Keratinocyte (primary cell): ENCODE results near the gene B3GLCT. TPM values are rescaled to one million over a fixed set of nuclear protein-coding genes. Genes with fewer than 3 reads are reported as not detected.
"Not testable (repeated sequence)": the region's sequence is repeated elsewhere in the genome, so short reads cannot be mapped to it uniquely, and the experiment has no call there.

Experiments used
- DNase-seq: peaks from one replicate; pipeline ENCODE4 v3.0.0-alpha.2; 2011; ENCODE audit warnings: low read depth, missing footprints, low spot score
- FAIRE-seq: peaks from 2 replicates; lab custom pipeline; 2011; peaks lifted over from hg19 to GRCh38; lab: Jason Lieb, UNC
- H2AFZ ChIP-seq: 2 replicates; pipeline ENCODE4 v1.6.0; 2012; ENCODE audit warnings: low read length, control low read depth, inconsistent platforms; ENCODE audit not compliant: control insufficient read depth
- H3K27ac ChIP-seq: 2 replicates; pipeline ENCODE4 v1.5.1; 2011; ENCODE audit warnings: low read length; ENCODE audit not compliant: control insufficient read depth, insufficient read depth
- H3K27me3 ChIP-seq: 3 replicates; pipeline ENCODE4 v1.6.0; 2011; ENCODE audit warnings: low read length; ENCODE audit not compliant: control insufficient read depth, insufficient read depth; ENCODE audit errors: extremely low read depth
- H3K36me3 ChIP-seq, 2 experiments: 2 replicates in 1 of 2; 3 replicates in 1 of 2; pipeline ENCODE4 v1.5.1; 2011; ENCODE audit warnings: low read length in 2 of 2, mild to moderate bottlenecking in 1 of 2; ENCODE audit not compliant: control insufficient read depth in 2 of 2, insufficient read depth in 2 of 2; ENCODE audit errors: extremely low read depth in 1 of 2
- H3K4me1 ChIP-seq: 3 replicates; pipeline ENCODE4 v1.5.1; 2011; ENCODE audit warnings: low read length; ENCODE audit not compliant: control insufficient read depth, insufficient read depth; ENCODE audit errors: extremely low read depth
- H3K4me2 ChIP-seq: 3 replicates; pipeline ENCODE4 v1.6.0; 2011; ENCODE audit warnings: low read depth, low read length; ENCODE audit not compliant: control insufficient read depth, insufficient read depth; ENCODE audit errors: extremely low read depth
- H3K4me3 ChIP-seq, 3 experiments: fragments of 200-600 bp in 1 of 3; sonication (generic) in 1 of 3; 2 replicates in 2 of 3; 3 replicates in 1 of 3; pipeline ENCODE4 v1.5.1; 2011 to 2016; ENCODE audit warnings: low read length in 3 of 3, mild to moderate bottlenecking in 3 of 3, control low read depth in 2 of 3, inconsistent platforms in 1 of 3, low read depth in 1 of 3, mixed read lengths in 1 of 3, mixed run types in 1 of 3, moderate library complexity in 1 of 3; ENCODE audit not compliant: control insufficient read depth in 2 of 3, insufficient read depth in 2 of 3; ENCODE audit errors: extremely low read depth in 1 of 3
- H3K79me2 ChIP-seq: 2 replicates; pipeline ENCODE4 v1.6.0; 2012; ENCODE audit warnings: low read length; ENCODE audit not compliant: control insufficient read depth, insufficient read depth
- H3K9ac ChIP-seq: 3 replicates; pipeline ENCODE4 v1.6.0; 2011; ENCODE audit warnings: low read length; ENCODE audit not compliant: control insufficient read depth, insufficient read depth; ENCODE audit errors: extremely low read depth
- H3K9me1 ChIP-seq: 3 replicates; pipeline ENCODE4 v1.6.0; 2011; ENCODE audit warnings: low read length; ENCODE audit not compliant: control insufficient read depth, insufficient read depth; ENCODE audit errors: extremely low read depth
- H3K9me3 ChIP-seq: 2 replicates; pipeline ENCODE4 v1.5.1; 2012; ENCODE audit warnings: low read depth, low read length; ENCODE audit not compliant: control insufficient read depth
- H4K20me1 ChIP-seq: 3 replicates; pipeline ENCODE4 v1.6.0; 2011; ENCODE audit warnings: low read length; ENCODE audit not compliant: control insufficient read depth, insufficient read depth; ENCODE audit errors: extremely low read depth
- CTCF ChIP-seq, 3 experiments: IDR thresholded peaks in 1 of 3; conservative IDR thresholded peaks in 1 of 3; optimal IDR thresholded peaks in 1 of 3; 2 replicates in 2 of 3; 3 replicates in 1 of 3; pipeline versions ENCODE3 to v1.5.1; 2011; ENCODE audit warnings: low read length in 3 of 3, mild to moderate bottlenecking in 3 of 3, moderate library complexity in 2 of 3, control low read depth in 1 of 3, inconsistent platforms in 1 of 3; ENCODE audit not compliant: insufficient read depth in 2 of 3; ENCODE audit errors: extremely low read depth in 1 of 3
- EZH2 ChIP-seq: IDR thresholded peaks from one replicate; pipeline ENCODE4 v1.6.1; 2012; ENCODE audit warnings: inconsistent platforms, mild to moderate bottlenecking, low read length, moderate library complexity
- dilution Hi-C: fragments of 300-500 bp; cut with MboI; formaldehyde crosslinking; loops from one replicate; pipeline ENCODE4 v1.7.0; 2020; ENCODE audit warnings: low sequenced_read_pairs; ENCODE audit not compliant: extremely low pct_ligation_motif_present
- polyA plus RNA-seq, 5 experiments: library from polyadenylated mRNA; depleted of rRNA in 3 of 5; stranded (reverse) in 3 of 5; stranded (forward) in 1 of 5; unstranded in 1 of 5; fragments of >200 nt; gene quantifications; 1 replicate in 1 of 5; 2 replicates in 3 of 5; 3 replicates in 1 of 5; pipeline versions ENCODE4 v1.2.1 to v1.2.3, GENCODE V29; 2011 to 2012; ENCODE audit warnings: missing spikeins in 2 of 5, low read depth in 1 of 5, low replicate concordance in 1 of 5

Gene B3GLCT
- polyA plus RNA-seq, 1 donor (not counting 4 experiments of a cell fraction or from before 2014, with no cell fraction given): 4.4 TPM

GRCh38 chr13:31174018-31174417 lies 25.8 kb upstream of the B3GLCT start:
- Histone ChIP-seq H4K20me1 (no peaks in the 10 kb centered on the region), H3K9me1 (no peaks in the 10 kb centered on the region), H3K9me3 (no peaks in the 10 kb centered on the region), H3K4me2 (no peak overlapping the region), H3K79me2 (no peaks in the 10 kb centered on the region), H3K27me3 (no peaks in the 10 kb centered on the region), H3K27ac (no peak overlapping the region), H3K4me3 (no peak overlapping the region), H2AFZ (no peak overlapping the region), H3K36me3 (no peaks in the 10 kb centered on the region), H3K9ac (no peak overlapping the region), H3K4me1 (peaks cover 20% of the 10 kb centered on the region)
- no peak for DNase-seq
- dilution Hi-C loops: no loop called here
- FAIRE-seq: no peak
- TF ChIP-seq CTCF (optimal IDR thresholded peaks at IDR 0.05 in 1 of 3, IDR thresholded peaks at IDR 0.05 in 1 of 3, conservative IDR thresholded peaks at IDR 0.05 in 1 of 3; ENCODE audit: extremely low read depth in 1 of 3, insufficient read depth in 2 of 3, low read length in 3 of 3): peak in 1 of 3 experiments; percentile 18
- no peak for TF ChIP-seq EZH2

GRCh38 chr13:31175847-31176532 lies 23.8 kb upstream of the B3GLCT start:
- Histone ChIP-seq H2AFZ (no peak overlapping the region), H3K4me3 (no peak overlapping the region), H3K9me3 (no peaks in the 10 kb centered on the region), H3K9ac (no peak overlapping the region), H3K79me2 (no peaks in the 10 kb centered on the region), H3K4me2 (no peak overlapping the region), H3K27me3 (no peaks in the 10 kb centered on the region), H3K9me1 (no peaks in the 10 kb centered on the region), H3K4me1 (peaks cover 20% of the 10 kb centered on the region), H3K36me3 (no peaks in the 10 kb centered on the region), H3K27ac (no peak overlapping the region), H4K20me1 (no peaks in the 10 kb centered on the region)
- TF ChIP-seq CTCF (optimal IDR thresholded peaks at IDR 0.05 in 1 of 3, IDR thresholded peaks at IDR 0.05 in 1 of 3, conservative IDR thresholded peaks at IDR 0.05 in 1 of 3; ENCODE audit: extremely low read depth in 1 of 3, insufficient read depth in 2 of 3, low read length in 3 of 3) (no peak), EZH2 (no peak)
- dilution Hi-C loops: no loop called here
- FAIRE-seq: no peak
- no peak for DNase-seq

GRCh38 chr13:31177813-31178495 lies 21.8 kb upstream of the B3GLCT start:
- H3K9ac ChIP-seq, H3K4me2 ChIP-seq, H3K27ac ChIP-seq, dilution Hi-C loops, H3K36me3 ChIP-seq, H3K4me3 ChIP-seq, H4K20me1 ChIP-seq, H2AFZ ChIP-seq, FAIRE-seq, H3K27me3 ChIP-seq, H3K4me1 ChIP-seq, H3K9me1 ChIP-seq, H3K9me3 ChIP-seq, DNase-seq, H3K79me2 ChIP-seq: not testable (repeated sequence)
